HG02852 (cell line): Measurements from ENCODE around the gene HEPHL1.
A peak's percentile ranks its signal among the peaks of the same experiment; 100 is the strongest.

Experiments used
- ATAC-seq: cut with Tn5 transposase; IDR thresholded peaks from one replicate; pipeline ENCODE4 v1.9.1; 2021; ENCODE audit warnings: mild to moderate bottlenecking, moderate library complexity; ENCODE audit not compliant: unreplicated experiment

HEPHL1 gene

GRCh38 chr11:94129512-94130297, 108.6 kb downstream of the HEPHL1 start:
- no peak for ATAC-seq

- ATAC-seq = no peak
Observed at GRCh38 chr11:94130298-94131046, 109.3 kb downstream of the HEPHL1 start.

- ATAC-seq = no peak
Observed at GRCh38 chr11:94131047-94131717, 110.0 kb downstream of the HEPHL1 start.

- ATAC-seq = no peak
Observed at GRCh38 chr11:94131718-94132115, 110.6 kb downstream of the HEPHL1 start.

GRCh38 chr11:94132152-94132558, 111.0 kb downstream of the HEPHL1 start:
- no peak for ATAC-seq

GRCh38 chr11:94132823-94133408, 111.8 kb downstream of the HEPHL1 start:
- ATAC-seq = no peak

- no peak for ATAC-seq
Observed at GRCh38 chr11:94133752-94134151, 112.6 kb downstream of the HEPHL1 start.

GRCh38 chr11:94134651-94135512, 113.7 kb downstream of the HEPHL1 start:
- ATAC-seq = peak; percentile 65

- no peak for ATAC-seq
Observed at GRCh38 chr11:94139416-94139815, 118.3 kb downstream of the HEPHL1 start.

GRCh38 chr11:94140154-94140655, 119.1 kb downstream of the HEPHL1 start:
- no peak for ATAC-seq

- ATAC-seq = no peak
Observed at GRCh38 chr11:94141511-94142307, 120.6 kb downstream of the HEPHL1 start.

GRCh38 chr11:94142308-94143281, 121.4 kb downstream of the HEPHL1 start:
- peak; percentile 40 for ATAC-seq

GRCh38 chr11:94144216-94144615, 123.1 kb downstream of the HEPHL1 start:
- no peak for ATAC-seq

GRCh38 chr11:94144664-94145063, 123.5 kb downstream of the HEPHL1 start:
- ATAC-seq = no peak

GRCh38 chr11:94145431-94145830, 124.3 kb downstream of the HEPHL1 start:
- no peak for ATAC-seq

- ATAC-seq = no peak
Observed at GRCh38 chr11:94145916-94146315, 124.8 kb downstream of the HEPHL1 start.

GRCh38 chr11:94147433-94147845, 126.3 kb downstream of the HEPHL1 start:
- peak; percentile 54 for ATAC-seq

GRCh38 chr11:94148189-94148588, 127.0 kb downstream of the HEPHL1 start:
- no peak for ATAC-seq
